Activated CD4-positive, alpha-beta T cell treated with anti-CD3 and anti-CD28 coated beads, Interleukin-2, Interleukin-4, amounts not matched to agents 100 ng/mL and 50 ng/mL, durations not matched to agents 16 hours and 8 hours (primary cell): ENCODE measurements around the gene CHD6.
A peak's percentile ranks its signal among the peaks of the same experiment; 100 is the strongest.

ENCODE experiments used
- DNase-seq: peaks from one replicate; pipeline ENCODE4 v3.0.0-alpha.2; 2020; ENCODE audit warnings: low spot score

The CHD6 gene

DNA sequence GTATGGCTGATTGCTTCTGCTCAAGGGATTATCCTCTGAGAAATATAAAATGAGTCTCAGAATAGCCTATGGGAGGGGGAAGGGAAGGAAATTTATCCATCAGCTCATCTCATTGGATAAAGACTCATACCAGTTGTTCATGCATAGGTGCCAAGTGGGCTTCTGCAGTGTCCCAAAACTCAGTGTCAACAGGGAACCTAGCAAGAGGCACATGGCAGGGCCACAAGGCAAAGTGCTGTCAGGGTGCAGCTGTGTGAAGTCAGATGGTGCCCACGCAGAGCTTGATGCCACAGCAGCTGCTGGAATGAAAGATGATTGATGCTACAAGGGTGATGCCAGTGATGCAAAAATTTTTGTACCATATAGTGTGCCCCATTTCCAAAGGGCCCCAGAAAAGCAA, 3.2 kb upstream of the CHD6 start:
- DNase-seq: no peak

DNA sequence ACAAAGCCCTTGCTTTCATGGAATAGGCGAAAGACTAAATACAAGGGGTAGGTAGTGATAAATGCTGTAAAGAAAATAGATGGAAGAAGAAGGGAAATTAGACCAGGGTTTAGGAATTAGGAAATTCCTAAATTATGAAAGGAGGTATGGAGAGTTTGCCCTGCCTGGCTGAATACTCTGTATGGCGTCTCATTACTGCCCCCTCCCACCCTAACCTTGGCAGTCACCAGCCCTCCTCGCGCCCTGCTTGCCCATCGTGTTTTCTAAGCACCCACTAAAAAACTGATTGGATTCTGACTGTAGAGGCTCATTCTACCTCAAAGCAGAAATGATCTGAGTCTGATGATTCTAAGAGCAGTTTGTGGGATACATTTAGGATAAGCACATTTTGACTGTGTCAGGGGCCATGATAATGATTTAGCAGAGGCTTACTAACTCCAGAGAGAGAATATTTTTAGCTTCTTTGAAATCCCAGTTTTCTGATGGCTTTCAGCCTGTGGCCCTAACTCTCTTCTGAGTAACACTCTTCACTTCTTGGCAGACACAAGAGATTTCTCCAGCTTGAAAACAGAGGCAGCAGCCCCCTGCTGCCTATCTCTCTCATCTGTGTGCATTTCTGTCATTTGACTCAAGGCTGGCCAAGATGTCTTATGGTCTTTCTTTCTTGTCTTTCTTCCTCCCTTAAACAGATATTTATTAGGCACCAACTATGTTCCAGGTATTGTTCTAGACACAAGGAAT, 1.4 kb upstream of the CHD6 start:
- no peak for DNase-seq

DNA sequence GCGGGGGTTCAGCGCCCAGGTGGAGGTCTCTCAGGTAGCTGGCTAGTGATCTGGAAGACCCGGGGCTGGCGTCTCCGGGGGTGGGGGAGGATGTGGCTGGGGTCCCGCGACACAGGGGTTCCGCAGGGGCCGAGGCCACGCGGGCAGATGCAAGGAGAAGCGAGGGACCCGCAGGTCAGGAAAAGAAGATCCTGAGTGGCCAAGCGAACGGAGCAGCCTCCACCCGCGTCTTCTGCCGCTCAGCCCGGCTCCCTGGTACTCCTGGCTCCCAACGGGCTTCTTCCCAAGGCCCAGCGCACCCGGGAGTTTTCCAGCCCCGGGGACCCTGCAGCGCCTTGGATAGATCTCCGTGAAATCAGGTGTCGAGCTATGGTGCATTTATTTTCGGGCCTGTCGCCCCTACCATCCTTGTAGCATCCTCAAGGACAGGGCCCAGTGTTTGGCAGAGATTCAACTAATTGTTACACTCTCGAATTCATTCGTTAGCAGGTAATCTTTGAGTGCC, 682 bp upstream of the CHD6 start:
- DNase-seq: no peak

DNA sequence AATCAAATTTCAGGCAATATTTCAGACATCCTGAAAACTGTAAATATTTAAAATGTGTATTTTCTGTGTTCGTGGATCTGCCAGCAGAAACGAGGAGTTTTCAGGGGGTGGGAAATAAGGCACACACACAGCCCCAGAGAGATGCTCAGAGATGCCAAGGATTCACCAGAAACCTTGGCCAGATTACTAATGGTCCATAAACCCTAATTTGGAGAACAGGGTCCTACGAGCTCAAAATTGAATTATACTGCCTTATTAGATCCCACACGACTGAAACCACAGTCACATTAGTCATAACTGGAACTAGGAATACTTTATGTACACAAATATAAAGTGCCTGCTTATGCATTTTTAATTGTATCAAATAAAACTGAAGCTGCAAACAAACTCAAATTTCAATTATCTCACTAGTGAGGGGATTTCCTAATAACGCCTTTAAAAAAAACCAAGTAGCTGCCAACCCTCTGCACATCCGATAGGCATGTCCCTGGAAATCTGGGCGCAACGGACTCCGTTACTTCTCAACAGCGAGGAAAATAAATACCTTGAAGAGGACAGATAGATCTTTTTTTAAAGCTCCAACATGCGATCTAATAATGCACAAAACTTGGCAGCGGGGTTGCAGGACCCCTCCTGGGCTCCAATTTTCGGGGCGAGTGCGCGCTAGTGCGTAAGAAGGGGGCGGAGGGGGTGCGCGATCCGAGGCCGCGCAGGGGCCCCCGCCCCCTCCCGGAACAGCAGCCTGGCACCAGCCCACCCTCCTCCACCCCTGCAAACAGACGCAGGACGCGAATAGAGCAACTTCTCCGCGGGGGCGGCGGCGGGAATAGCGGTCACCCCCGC, 897 bp downstream of the CHD6 start:
- peak; percentile 19 for DNase-seq

DNA sequence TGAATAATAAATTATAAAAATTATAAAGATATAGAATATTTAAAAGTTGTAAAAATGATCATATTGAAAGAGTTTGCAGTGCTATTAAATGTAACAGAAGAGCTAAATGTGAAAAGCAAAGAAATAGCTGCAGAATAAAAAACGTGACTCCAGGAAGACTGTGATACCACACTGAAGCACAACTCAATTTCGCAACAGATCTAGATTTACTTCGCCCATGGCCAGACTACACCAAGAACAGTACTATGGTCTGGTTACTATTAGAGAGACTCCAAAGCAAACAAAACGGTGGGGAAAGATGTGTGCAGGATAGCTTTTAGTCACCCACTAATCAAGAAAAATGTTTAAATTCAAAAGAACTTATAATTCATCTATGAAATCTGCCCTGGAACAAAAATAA, 1.9 kb downstream of the CHD6 start:
- DNase-seq: no peak

DNA sequence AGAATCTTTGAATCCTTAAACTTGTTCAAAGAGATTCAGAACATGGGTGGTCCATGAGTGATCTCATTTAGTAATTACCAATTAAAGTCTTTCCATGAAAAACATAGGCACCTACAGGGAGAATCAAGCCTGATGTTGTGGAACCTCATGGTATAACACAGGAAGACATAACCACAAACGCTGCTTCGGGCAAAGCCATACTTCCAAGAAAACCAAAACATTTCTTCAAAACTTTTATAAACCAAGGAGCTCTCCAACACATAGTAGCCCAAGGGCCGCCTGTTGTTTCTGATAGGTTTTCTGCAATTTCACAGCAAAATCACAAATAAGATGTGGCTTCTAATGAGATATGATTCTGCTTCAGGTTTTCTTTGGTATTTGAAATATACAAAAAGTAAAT, 2.5 kb downstream of the CHD6 start:
- DNase-seq: no peak

DNA sequence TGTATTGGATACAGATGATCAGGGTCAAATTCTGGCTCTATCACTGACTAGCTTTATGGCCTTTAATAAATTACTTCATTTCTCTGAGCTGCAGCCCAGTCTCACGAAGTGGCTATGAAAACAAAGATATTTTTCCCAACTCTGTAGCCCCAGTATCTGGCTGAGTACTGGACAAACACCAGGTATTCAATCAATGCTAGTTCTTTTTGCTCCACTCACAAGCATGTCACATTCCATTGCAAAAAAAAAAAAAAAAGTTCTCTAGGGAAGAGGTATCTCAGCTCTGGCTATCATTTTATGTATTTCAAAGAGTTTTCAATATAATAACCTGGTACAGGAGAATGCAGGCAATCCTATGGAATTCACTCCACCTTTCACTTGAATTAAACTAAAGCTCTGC, 3.1 kb downstream of the CHD6 start:
- no peak for DNase-seq

DNA sequence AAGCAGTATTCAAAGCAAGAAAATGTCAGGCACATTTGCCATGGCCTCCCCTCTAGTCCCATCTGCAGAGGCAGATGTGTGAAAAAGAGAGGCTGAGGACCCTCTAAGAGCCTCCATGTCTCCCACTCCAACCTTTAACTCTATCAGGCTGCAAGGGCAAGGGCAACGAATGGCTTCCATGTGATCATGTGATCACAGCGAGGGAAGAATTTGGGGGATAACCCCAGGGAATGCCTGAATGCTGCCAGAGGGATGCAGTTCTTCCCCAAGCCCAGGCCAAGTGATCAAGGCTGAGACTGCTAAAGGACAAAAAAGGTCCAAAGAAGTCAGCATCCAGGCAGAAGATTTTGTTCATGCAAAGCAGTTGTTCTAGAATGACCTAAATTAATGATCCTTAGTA, 4.9 kb downstream of the CHD6 start:
- DNase-seq: no peak

DNA sequence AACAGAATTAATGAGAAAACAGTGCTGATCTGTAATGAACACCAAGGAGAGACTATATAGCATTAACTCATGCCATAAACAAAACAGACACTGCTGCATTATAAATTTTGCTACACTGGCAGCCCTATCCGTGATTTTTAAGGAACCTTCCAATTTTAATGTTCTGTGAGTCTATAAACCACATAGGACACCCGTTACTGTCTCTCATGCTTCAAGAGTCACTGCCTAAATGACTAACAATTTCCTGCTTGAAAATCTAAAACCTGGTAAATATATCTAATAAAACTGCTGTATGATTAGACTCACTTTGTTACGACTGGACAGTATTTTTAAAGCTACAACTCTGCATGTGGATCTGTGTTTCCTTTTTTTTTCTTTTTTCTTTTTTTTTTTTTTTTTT, 8.7 kb downstream of the CHD6 start:
- DNase-seq: no peak

DNA sequence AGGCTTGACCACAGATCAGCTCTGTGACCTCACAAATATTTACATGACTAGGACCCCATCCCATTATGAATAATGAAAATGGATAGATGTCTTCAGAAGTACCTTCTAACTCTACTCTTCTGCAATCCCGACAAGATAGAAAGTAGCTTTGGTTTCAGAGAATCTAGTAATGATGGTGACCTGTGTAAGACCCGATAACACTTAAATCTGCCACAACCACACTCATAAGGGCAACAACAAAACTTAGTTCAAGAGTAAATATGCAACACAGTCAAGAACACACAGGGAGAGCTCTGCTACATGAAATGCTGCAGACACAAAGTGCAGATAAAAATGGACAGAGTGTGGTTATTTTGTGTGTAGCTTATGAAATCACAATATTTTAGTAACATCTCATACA, 9.6 kb downstream of the CHD6 start:
- no peak for DNase-seq

DNA sequence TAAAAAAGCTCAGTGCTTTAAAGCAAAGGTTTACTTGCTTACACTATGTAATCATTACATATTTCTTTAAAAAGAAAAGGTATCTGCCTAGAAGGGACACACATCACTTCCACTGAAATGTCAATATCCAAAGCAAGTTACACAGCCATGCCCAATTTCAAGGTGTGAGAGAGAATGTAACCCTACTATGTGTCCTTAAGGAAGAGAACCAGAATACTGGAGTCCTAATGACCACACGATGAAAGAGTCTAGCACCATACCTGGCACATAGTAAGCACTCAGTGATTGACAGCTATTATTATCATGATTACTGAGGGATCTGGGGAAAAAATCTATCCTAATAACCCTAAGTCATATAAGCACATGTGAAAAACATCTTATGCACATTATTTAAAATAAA, 10.4 kb downstream of the CHD6 start:
- no peak for DNase-seq

DNA sequence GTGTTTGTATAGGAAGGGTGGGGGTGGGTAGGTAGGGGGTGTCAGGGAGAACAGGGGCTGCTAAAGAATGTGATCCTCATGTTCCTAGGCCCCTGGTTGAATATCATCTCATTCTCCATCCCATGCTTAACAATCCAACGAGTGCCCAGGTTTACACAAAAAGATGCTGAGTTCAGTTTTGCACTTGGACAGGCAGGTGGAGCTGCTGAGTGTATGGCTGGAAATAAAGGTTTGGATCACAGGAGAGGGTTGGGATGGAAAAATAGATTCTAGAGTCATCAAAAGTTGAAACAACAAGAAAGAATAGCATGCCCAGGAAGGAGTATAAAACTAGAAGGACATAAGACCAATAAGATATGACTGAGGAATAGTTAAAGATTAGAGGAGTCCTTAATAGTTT, 14.2 kb downstream of the CHD6 start:
- no peak for DNase-seq

DNA sequence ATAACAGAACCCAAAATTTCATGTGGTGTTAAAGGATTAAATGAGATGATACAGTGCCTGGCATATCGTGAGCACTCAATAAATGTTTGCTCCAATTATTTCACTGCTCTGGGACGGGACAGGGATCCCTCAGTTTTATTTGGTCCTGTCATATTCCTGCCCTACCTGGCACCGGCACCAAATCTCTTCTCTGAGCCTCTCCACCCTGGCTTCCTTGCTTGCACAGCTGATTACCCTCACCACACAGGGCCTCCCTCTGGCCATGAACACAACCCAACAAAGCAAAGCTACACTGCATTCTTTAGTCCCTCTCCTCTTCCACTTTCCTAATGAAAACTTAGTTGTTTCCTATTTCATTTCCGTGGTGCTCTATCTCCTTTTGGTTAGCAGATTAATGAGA, 16.4 kb downstream of the CHD6 start:
- no peak for DNase-seq

DNA sequence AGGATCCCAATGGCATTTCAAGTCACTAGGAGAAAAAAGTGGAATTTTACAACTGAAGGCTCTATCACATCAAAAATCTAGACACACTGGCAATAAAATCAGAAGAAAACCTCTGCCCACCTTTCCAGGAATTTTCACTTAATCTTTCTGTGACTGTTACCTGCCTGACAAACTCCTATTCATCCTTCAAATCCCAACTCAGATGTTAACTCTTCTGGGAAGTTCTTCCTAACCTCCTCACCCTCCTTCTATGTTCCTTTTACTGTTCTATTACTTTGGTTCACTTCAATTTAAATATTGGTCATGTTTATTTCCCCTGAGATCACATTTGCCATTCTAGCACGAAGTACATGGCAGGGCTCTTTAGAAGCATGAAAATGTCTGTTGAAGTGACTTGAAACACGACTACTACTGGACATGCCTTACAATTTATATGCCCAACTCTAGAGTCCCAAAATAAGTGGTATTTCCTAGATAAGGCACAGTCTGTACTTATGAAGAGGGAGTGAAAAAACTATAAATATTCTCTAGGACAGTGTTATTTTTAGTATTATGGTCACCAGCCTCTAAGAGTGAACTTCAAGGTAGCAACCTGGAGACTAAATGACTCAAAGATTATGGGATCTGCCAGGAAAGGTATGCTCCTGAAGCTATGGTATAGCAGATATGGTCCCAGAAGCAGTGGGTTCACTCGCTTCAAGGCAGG, 17.1 kb downstream of the CHD6 start:
- no peak for DNase-seq

DNA sequence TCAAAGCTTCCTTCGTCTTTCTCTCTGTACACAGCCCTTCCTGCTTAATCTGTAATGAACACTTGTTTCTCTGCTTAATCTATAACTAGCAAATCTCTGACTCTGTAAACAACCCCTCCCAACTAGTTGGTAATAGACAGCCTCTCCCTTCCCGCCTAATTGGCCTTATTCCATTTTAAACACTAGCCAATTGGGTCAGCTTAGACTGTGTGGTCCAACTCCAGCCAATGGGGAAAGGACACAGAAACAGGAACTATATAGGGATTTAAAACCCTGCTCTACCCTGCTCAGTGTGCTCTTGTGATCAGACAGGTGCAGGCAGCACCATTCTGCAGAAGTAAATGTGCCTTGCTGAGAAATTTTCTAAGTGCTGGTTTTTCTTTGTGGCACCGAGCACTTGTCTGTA, 18.5 kb downstream of the CHD6 start:
- DNase-seq: no peak

DNA sequence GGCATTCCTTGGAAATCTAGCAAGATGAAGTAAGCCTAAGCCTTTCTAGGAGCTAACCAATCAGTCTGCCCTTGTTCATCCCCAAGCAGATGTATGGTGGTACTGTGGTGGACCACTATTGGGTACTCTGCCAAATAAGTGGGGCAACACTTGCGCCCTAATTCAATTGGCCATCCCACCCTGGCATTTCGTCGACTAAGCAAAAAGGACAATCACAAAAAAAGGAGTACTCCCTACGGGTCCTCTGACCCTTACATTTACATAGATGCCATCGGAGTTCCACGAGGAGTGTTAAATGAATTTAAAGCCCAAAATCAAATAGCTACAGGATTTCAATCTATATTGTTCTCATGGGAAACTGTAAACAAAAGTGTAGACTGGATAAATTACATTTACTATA, 19.5 kb downstream of the CHD6 start:
- no peak for DNase-seq

DNA sequence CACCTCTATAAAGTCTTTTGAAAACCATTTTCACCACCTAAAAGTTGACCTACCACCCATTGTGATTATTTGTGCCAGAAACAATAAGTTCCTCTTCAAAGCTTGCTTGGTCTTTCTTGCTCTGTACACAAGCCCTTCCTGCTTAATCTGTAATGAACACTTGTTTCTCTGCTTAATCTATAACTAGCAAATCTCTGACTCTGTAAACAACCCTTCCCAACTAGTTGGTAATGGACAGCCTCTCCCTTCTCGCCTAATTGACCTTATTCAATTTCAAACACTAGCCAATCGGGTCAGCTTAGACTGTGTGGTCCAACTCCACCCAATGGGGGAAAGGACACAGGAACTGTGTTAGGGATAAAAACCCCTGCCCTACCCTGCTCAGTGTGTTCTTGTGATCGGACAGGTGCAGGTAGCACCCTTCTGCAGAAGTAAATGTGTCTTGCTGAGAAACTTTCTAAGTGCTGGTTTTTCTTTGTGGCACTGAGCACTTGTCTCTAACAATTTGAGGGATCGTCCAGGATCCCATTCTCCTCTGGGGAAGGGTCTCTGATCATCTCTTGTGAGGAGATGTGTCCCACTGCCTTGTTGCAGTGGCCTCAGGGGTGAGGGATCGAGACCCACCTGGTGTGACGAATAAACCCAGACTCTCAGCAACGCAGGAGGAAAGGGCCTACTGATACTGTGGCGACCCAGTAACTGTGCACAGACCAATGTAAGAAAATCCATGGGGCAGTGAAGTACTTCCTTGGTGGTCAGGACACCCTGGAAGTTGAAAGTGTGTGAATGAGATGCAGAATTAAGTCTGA, 23.5 kb downstream of the CHD6 start:
- DNase-seq: no peak

DNA sequence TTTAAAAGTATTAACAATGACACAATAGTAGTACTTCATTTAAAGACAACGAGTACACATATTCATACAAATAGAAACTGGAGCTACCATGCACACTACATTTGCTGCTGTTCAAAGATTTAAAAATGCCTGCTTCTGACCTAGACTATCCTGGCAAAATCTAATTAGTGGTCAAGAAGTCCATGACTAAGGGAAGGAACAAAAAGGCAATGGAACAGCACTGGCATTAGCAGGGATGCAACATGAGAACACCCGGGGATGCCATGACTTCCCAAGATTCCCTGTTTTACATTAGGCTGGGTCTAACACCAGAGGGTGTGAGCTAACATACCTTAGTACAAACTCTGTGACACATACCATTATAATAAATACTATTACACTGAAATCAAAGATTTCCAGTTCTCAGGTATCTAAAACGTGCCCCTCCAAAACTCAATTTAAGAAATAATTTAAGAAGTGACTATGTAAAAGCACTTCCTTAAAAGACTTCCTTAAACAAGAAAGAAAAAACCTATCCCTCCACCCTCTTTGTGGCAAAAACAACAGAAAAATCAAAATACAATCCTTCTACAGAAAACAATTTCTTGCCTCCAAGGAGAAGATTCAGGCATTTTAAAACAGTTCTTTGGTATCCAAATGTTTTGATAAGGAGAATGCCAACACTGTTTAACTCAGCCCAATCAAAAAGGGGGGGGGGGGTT, 25.5 kb downstream of the CHD6 start:
- no peak for DNase-seq

DNA sequence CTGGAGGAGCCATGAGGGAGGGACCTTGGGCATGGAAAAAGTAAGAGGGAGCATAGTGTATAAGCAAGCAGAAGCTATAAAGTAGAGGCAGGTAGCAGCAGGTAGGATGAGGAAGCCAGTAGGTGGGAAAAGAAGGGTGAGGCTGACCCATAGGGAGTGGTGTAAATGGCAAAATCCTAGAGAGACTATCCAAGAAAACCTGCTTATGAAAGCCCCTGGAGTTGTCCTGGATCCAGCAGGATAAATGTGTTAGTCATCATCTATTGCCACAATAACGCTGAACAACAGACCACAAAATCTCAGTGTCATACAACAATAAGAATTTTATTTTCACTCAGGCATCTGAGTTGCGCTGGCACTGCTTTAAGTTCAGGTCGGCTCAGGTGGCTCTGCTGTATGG, 30.2 kb downstream of the CHD6 start:
- no peak for DNase-seq

DNA sequence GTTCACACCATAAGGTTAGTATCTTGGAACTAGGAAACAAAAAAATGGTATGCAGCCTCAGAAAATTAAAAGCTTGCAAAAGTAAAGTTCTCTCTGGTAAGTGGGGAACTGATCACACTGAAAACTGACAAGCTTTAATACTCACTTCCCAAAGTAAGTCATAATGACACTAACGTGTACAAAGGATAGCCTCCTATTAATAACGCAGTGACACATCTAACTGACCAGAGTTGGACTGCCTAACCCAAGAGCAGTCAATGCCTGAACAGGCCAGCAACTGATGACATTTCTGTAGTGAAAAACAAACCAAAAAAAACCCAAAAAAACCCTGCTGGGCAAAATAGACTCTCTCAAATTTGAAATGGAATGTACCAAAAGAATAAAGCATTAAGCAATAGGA, 30.7 kb downstream of the CHD6 start:
- DNase-seq: no peak

DNA sequence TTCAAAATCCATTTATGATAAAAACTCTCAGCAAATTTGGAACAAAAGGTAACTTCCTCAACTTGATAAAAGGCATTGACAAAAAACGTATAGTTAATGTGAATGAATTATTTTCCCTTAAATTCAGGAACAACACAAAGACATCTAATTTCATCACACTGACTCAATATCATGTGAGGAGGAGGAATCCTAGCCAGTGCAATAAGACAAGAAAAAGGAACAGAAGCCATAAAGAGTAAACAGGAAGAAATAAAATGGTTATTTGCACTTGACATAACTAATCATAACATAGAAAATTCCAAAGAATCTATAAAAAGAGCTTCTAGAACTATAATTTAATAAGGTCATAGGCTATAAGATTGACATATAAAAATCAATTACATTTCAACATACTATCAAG, 31.4 kb downstream of the CHD6 start:
- DNase-seq: no peak
